ENCODE results near the gene VPREB3. TPM values are rescaled to one million over a fixed set of nuclear protein-coding genes. Genes with fewer than 3 reads are reported as not detected.

VPREB3 gene
- total and polyA plus RNA-seq, 2 donors (not counting 1 experiment from before 2014, with no cell fraction given), result 92.7 to 461 TPM

DNA sequence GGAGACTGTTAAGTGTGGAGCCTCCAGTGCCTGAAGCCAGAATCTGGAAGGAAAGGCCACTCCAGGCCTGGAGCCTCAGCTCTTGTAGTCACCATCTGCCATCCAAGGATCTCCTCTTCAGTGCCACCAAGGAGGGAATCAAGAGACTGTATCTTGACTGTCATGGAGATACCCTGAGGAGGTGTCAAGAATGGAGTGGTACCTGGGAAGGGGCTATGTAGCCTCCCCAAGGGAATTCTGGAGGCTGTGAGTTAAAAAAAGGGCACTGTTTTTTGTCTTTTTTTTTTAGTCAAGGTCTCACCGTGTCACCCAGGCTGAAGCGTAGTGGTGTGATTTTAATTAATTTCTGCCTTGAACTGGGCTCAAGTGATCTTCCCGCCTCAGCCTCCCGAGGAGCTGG lies 5.3 kb upstream of the VPREB3 start:
- intact Hi-C loops (cut with micrococcal nuclease), result no loop called here
- Histone ChIP-seq H3K4me2 (replicated peaks; ENCODE audit: low read depth, low read length, poor library complexity, severe bottlenecking) (no peak overlapping the region), H4K20me1 (ENCODE audit: control insufficient read depth, insufficient read depth, low read length, poor library complexity, severe bottlenecking) (peaks cover 7% of the 10 kb centered on the region), H3K79me2 (ENCODE audit: control insufficient read depth, insufficient read depth, low read length) (no peaks in the 10 kb centered on the region), H2AFZ (ENCODE audit: insufficient read depth, low read depth, low read length, poor library complexity, severe bottlenecking) (no peak overlapping the region), H3K4me3 (ENCODE audit: control extremely low read depth in 1 of 5, extremely low read depth in 1 of 5, insufficient read depth in 1 of 5, low read depth in 2 of 5, low read length in 4 of 5) (no peak overlapping the region), H3K27me3 (replicated peaks in 1 of 4; ENCODE audit: control extremely low read depth in 1 of 4, control insufficient read depth in 3 of 4, insufficient read depth in 4 of 4, low read length in 3 of 4) (no peaks in the 10 kb centered on the region), H3K9ac (ENCODE audit: low read length) (no peak overlapping the region), H3K36me3 (replicated peaks in 1 of 2; ENCODE audit: control extremely low read depth in 1 of 2, control insufficient read depth in 1 of 2, extremely low read depth in 1 of 2, insufficient read depth in 2 of 2, low read length in 1 of 2) (no peaks in the 10 kb centered on the region), H3K9me3 (ENCODE audit: control extremely low read depth in 1 of 3, control insufficient read depth in 2 of 3, insufficient read depth in 1 of 3, low read length in 2 of 3) (peaks cover 0 to 4% (median 0%) of the 10 kb centered on the region in 3 donors), H3K27ac (ENCODE audit: low read length in 2 of 2) (no peak overlapping the region), H3K4me1 (ENCODE audit: control insufficient read depth in 2 of 2, insufficient read depth in 2 of 2, low read length in 2 of 2) (peaks cover 40 to 47% of the 10 kb centered on the region in 2 donors)
- Mint-ChIP-seq H3K4me3 (no peak overlapping the region), H3K27ac (no peak overlapping the region), H3K27me3 (no peaks in the 10 kb centered on the region), H3K9me3 (ENCODE audit: insufficient read depth) (no peaks in the 10 kb centered on the region), H3K4me1 (peaks cover 42% of the 10 kb centered on the region)
- CTCF ChIA-PET, result interaction anchor here (13.0 kb wide), 1 partner anchor 8 kb away, joined by 188 read pairs; the partner anchor contains the start of genes C22orf15, CHCHD10 and MMP11
- no peak for TF ChIP-seq EZH2 (IDR thresholded peaks at IDR 0.05; ENCODE audit: borderline replicate concordance, insufficient read depth, low read depth, low read length, poor library complexity, severe bottlenecking)
- TF ChIP-seq, protein P1, sequence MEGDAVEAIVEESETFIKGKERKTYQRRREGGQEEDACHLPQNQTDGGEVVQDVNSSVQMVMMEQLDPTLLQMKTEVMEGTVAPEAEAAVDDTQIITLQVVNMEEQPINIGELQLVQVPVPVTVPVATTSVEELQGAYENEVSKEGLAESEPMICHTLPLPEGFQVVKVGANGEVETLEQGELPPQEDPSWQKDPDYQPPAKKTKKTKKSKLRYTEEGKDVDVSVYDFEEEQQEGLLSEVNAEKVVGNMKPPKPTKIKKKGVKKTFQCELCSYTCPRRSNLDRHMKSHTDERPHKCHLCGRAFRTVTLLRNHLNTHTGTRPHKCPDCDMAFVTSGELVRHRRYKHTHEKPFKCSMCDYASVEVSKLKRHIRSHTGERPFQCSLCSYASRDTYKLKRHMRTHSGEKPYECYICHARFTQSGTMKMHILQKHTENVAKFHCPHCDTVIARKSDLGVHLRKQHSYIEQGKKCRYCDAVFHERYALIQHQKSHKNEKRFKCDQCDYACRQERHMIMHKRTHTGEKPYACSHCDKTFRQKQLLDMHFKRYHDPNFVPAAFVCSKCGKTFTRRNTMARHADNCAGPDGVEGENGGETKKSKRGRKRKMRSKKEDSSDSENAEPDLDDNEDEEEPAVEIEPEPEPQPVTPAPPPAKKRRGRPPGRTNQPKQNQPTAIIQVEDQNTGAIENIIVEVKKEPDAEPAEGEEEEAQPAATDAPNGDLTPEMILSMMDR (IDR thresholded peaks at IDR 0.05), result no peak
- no peak for DNase-seq
- POLR2A ChIA-PET, result interaction anchor here (0.6 to 0.8 kb wide), 4 partner anchors 8 to 615 kb away, joined by 3 to 4 read pairs (median 4); partner anchors contain the start of gene CHCHD10
- WGBS (ENCODE audit: insufficient coverage), result 84% methylated on average over 3 of the region's 4 CpGs
- ATAC-seq (ENCODE audit: low read depth), result no peak

DNA sequence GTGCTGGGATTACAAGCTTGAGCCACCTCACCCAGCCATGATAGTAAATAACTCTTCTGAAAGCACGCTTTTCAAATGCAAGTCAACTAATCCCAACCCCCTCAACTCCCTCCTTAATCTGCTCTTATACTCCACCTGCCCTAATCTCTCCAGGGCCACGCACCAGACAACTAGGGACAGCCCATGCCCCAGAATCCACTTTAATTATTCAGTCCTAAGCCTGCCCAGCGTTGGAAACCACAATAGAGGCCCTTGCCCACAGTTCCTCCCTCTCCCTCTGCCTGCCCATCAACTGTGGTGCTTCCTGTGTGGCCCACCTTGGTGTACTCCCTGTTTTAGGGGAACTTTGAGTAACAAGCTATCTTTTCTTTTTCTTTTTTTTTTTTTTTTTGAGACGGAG lies 2.7 kb upstream of the VPREB3 start:
- ChIA-PET CTCF (interaction anchor here (1.0 to 13.0 kb wide), 3 partner anchors 10 to 93 kb away, joined by 4 to 188 read pairs (median 4); partner anchors contain the start of genes C22orf15, CHCHD10 and MMP11), POLR2A (interaction anchor here (0.7 to 8.1 kb wide), 2 partner anchors 9 to 10 kb away, joined by 6 to 174 read pairs; partner anchors contain the start of genes C22orf15, CHCHD10 and MMP11)
- H4K20me1 ChIP-seq (ENCODE audit: control insufficient read depth, insufficient read depth, low read length, poor library complexity, severe bottlenecking), result no peaks in the 10 kb centered on the region
- H3K27me3 ChIP-seq (replicated peaks in 1 of 4; ENCODE audit: control extremely low read depth in 1 of 4, control insufficient read depth in 3 of 4, insufficient read depth in 4 of 4, low read length in 3 of 4), result no peaks in the 10 kb centered on the region
- no peak overlapping the region for H3K9ac ChIP-seq (ENCODE audit: low read length)
- intact Hi-C loops (cut with micrococcal nuclease), result no loop called here
- peaks cover 8% of the 10 kb centered on the region for H3K79me2 ChIP-seq (ENCODE audit: control insufficient read depth, insufficient read depth, low read length)
- ATAC-seq (ENCODE audit: low read depth) (no peak), DNase-seq (no peak)
- H3K4me3 ChIP-seq (ENCODE audit: control extremely low read depth in 1 of 5, extremely low read depth in 1 of 5, insufficient read depth in 1 of 5, low read depth in 2 of 5, low read length in 4 of 5), result no peak overlapping the region
- Mint-ChIP-seq H3K9me3 (ENCODE audit: insufficient read depth) (no peaks in the 10 kb centered on the region), H3K4me1 (peaks cover 46% of the 10 kb centered on the region), H3K4me3 (peak overlapping the region; percentile 11), H3K27ac (peak overlapping the region; percentile 60), H3K27me3 (no peaks in the 10 kb centered on the region)
- H3K4me2 ChIP-seq (replicated peaks; ENCODE audit: low read depth, low read length, poor library complexity, severe bottlenecking), result peak overlapping the region; percentile 11
- WGBS (ENCODE audit: insufficient coverage), result 22% methylated on average over 3 of the region's 4 CpGs
- H2AFZ ChIP-seq (ENCODE audit: insufficient read depth, low read depth, low read length, poor library complexity, severe bottlenecking), result no peak overlapping the region
- H3K36me3 ChIP-seq (replicated peaks in 1 of 2; ENCODE audit: control extremely low read depth in 1 of 2, control insufficient read depth in 1 of 2, extremely low read depth in 1 of 2, insufficient read depth in 2 of 2, low read length in 1 of 2), result peaks cover 0 to 2% of the 10 kb centered on the region in 2 experiments
- peak overlapping the region in 1 of 2 donors; percentile 22 for H3K27ac ChIP-seq (ENCODE audit: low read length in 2 of 2)
- H3K4me1 ChIP-seq (ENCODE audit: control insufficient read depth in 2 of 2, insufficient read depth in 2 of 2, low read length in 2 of 2), result peaks cover 24 to 51% of the 10 kb centered on the region in 2 donors
- peaks cover 0 to 4% (median 0%) of the 10 kb centered on the region in 3 donors for H3K9me3 ChIP-seq (ENCODE audit: control extremely low read depth in 1 of 3, control insufficient read depth in 2 of 3, insufficient read depth in 1 of 3, low read length in 2 of 3)
- TF ChIP-seq EZH2 (IDR thresholded peaks at IDR 0.05; ENCODE audit: borderline replicate concordance, insufficient read depth, low read depth, low read length, poor library complexity, severe bottlenecking), result no peak

Measured in B cell (primary cell).